Stimulated activated CD8-positive, alpha-beta memory T cell treated with anti-CD3 and anti-CD28 coated beads, Interleukin-15, amount 100 ng/mL, for 24 hours (primary cell): ENCODE measurements around the gene ANTXR1.

Experiments used
- DNase-seq: peaks from one replicate; pipeline ENCODE4 v3.0.0-alpha.2; 2020; ENCODE audit warnings: low read depth

ANTXR1 gene

DNA sequence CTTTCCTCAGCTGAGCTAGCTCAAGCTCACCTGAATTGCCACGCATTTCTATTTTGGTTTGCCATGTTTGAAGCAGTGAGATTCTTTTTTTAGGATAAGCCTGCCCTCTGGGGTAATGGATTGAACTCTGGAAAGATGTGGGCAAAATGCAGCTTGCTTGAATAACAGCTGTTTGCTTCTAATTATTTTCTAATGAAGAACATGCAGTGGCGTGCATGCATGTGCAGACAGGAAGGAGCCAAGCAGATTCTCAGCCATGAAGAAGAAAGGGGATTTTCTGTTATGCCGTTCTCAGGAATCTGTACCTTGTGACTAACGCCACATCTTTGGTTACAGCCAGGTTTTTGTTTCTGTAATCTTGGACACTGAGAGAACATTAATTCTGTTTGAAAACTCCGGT, 171.2 kb downstream of the ANTXR1 start:
- no peak for DNase-seq

DNA sequence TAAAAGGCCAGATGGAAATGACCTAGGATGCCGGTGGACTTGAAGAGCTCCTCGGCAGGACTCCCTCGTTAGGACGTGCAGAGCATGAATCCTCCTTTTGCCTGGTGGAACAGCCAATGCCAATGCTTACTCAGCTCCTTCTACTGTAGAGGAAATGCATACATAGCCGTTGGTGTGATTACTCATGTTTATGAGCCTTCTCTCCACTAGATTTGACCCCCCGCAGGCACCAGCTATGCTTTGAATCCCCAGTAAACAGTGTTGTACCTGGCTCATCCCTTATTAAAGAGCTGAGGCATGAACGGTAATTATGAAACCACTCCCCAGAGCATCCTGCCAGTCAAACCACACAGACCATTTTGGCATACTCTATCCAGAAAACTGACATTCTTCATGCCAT, 172.8 kb downstream of the ANTXR1 start:
- no peak for DNase-seq

DNA sequence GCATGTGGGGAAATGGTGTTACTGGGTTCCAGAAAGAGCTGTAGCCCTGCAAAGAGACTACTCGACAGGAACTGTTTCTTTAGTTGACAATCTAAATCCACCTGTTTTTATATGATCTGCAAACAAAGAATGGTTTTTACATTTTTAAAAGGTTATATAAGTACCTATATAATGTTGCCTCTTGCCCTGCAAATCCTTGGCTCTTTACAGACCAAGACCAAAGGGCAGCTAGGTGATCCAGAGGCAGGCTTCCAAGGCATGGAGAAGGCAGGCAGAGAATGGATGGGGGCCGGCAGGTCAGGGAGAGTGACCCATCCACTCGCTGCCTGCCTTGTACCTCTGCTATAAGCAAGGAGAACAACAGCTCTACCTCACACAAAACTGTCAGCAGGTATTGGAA, 173.6 kb downstream of the ANTXR1 start:
- DNase-seq: no peak

DNA sequence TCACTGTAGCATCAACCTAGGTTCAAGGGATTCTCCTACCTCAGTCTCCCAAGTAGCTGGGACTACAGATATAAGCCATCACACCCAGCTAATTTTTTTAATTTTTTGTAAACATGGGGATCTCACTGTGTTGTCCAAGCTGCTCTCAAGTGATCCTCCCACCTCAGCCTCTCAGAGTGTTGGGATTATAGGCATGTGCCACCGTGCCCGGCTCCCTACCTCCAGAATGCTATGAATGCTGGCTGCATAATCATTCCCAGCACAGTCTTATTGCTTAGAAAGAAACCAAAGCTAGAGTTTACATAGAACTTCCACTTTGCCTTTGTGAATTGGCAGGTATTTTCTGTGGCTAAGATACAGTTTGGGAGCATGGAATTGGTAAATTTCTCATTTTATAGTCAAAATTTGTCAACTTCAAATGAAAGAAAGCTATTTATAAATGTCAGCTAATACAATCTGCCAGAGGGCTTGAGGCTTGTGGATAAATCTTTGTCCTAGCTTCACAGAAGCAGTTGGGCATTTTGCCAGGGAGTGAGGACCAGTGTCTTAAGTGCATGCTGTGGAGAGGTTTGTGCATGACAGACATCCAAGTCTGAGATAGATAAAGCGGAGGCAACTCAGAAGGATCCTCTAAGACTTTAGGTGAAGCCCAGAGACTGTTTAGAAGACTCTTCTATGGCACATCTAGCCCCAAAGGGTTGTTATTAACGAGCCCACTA, 175.4 kb downstream of the ANTXR1 start:
- no peak for DNase-seq

DNA sequence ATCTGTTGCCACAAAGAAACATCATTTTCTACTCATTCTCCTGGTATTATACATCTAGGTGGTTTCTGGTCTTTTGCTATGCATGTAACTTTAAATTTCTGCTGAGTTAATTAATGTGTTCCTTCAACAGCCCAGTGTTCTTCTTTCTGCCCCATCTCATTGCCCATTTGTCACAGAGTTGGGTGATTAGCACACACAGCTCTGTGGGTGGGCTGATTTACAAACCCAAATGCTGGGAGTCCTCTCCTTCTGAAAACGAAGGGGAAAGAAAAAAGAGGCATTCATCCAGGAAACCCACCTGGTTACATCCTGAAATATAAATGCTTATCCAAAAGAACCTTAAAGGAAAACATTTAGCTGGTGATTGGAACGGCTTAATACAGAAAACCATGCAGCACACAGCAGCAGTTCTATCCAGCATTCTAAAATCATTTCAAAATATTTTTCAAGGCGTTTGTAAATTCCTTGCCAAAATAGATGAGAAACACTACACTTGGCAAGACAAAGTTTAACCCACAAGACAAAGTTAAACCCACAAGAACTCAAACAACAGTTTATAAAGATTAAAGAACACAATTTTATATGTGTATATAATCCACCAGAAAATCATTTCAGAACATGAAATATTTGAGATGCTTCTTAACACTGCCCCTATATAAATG, 177.9 kb downstream of the ANTXR1 start:
- DNase-seq: no peak

DNA sequence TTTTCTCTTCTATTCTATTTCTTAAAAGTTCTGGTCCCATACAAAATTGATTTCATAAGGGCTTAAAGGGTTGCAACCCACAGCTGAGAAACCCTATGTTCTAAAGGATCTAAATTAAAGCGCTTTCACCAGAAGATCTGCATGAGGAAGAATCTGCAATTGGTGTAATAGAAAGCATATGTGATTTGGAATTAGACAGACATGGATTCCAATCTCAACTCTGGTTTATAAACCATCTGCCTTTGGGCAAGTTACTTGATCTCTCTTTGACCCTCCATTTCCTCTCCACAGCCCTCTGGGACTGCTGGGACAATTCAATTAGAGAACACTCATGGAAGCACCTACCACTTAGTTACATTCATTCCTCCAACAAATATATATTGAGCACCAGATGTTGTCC, 178.7 kb downstream of the ANTXR1 start:
- DNase-seq: no peak

DNA sequence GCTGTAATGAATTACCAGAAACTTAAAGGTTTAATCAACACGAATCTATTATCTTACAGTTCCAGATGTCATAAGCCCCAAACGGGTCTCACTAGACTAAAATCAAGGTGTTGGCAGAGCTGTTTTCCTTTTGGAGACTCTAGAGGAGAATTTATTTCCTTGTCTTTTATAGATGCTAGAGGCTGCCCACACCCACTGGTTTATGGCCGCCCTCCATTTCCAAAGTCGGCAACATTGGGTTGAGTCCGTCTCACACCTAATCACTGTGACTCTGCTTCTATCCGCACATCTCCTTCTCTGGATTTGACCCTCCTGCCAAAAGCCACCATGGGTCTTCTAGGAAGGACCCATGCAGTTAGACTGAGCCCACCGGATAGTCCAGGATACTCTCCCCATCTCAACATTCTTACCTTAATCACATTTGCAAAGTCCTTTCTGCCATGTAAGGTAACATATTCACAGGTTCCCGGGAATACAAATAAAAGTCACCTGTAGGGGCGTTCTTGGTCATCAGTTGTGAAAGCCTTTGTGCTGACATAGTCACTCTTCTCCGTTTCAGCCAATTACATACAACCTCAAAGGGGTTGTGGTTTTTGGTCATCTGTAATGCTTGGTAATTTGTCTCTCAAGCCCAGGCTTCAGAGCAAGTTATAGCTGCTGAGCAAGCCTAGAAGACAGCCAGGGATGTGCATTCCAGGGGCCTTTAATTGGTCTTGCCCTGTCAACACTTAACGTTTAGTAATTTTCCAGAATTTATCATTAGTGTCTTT, 179.4 kb downstream of the ANTXR1 start:
- no peak for DNase-seq

DNA sequence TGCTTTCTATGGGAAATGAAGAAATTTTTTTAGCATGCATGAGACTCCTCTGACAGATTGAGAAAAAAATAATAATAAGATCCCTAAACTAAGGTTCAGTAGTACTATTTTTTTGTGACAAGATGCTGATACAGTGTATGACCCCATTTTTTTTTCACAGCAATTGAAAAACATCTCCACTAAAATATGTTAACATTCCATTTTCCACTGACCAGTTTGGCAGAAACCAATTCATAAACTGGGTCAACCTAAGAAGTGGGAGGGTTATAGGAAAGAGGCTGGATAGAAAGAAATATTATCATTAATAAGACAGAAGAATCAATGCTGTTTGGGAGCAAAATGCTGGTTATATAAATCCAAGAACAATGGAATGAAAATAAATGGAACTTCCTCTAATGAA, 182.7 kb downstream of the ANTXR1 start:
- no peak for DNase-seq

DNA sequence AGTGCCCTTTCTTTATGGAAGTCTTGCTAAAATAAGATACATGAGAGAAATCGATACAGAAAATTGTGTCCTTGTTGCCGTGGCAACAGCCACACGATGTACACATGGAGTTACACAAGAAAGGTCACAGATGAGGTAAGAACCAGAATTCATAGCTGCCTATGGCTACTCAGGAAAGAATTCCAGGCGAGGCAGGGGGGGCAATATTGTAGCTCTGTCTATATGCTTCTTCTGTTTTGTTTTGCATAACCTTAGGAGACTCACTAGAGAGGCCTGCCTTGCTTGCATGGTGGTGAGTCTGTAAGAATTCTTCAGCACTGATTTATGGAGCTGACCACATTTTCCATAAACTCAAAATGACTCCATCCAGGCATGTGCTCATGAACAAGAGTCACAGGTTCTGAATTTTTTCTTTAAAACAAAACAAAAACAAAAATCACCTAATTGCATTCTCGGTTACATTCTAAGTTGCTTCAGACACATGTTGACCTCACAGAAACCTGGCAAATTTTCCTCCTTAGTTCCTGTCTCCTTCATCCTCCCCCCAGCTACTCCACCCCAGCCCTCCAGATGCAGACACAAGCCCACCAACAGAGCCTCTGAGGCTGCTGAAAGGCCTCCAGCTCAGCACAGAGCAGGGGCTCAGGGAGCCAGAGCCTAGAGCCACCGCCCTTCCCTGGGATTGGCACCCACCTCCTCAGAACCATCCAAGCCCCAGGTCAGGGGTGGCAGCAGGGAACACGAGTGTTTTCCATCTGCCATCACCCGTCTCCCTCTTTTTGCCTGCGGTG, 183.5 kb downstream of the ANTXR1 start:
- no peak for DNase-seq

DNA sequence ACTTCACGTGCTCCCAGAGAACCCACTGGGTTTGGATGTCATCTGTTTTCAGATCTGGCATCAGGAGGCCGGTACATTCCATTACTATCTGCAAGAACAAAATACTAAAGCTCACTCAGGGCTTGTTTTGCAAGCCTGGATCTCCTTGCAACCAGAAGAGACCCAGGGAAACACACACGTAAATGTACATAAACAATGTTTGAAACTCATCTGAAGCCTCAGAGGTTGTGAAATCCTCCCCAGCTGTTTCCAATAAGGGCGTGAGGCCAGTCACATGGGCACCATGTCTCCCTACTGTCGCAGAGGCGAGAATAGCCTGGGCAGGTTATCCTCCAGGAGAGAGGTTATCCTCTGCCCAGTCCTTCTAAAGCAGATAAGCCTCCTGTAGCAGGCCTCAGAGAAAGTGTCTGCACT, 187.1 kb downstream of the ANTXR1 start:
- no peak for DNase-seq

DNA sequence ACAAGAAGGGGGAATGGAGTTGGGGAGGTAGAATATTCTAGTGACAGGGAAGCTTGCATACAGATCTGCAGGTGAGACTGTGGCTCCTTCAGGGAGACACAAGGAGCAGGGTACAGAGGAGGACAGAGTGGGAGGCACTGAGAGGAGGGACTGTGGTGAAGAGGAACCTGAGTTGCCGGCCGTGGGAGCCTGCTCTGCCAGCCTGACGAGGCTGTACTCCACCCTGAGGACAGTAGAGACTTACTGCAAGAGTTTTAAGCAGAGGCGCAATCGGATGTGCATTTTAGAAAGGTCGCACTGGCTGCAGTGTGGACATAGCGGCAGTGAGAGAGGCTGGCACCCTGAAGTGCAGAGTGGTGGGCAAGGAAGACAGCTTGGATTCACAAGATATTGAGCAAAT, 188.3 kb downstream of the ANTXR1 start:
- no peak for DNase-seq

DNA sequence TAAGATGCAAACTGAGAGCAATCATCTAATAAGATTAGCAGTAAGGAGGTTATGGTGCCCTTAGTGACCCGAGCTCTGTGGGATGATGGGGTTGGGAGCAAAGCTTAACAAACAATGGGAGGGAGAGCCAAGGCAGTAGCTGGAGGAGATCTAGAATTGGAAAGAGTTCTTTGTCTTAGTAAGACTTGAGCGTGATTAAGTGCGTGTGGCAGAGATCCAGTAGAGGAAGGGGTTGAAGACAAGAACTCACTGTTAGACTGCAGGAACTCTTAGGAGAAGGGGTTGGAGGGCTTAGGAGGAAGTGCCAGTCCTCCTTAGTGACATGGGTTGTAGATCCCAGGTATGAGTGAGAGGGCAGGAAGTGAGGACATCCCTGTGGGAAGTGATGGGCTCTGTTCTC, 189.3 kb downstream of the ANTXR1 start:
- no peak for DNase-seq

DNA sequence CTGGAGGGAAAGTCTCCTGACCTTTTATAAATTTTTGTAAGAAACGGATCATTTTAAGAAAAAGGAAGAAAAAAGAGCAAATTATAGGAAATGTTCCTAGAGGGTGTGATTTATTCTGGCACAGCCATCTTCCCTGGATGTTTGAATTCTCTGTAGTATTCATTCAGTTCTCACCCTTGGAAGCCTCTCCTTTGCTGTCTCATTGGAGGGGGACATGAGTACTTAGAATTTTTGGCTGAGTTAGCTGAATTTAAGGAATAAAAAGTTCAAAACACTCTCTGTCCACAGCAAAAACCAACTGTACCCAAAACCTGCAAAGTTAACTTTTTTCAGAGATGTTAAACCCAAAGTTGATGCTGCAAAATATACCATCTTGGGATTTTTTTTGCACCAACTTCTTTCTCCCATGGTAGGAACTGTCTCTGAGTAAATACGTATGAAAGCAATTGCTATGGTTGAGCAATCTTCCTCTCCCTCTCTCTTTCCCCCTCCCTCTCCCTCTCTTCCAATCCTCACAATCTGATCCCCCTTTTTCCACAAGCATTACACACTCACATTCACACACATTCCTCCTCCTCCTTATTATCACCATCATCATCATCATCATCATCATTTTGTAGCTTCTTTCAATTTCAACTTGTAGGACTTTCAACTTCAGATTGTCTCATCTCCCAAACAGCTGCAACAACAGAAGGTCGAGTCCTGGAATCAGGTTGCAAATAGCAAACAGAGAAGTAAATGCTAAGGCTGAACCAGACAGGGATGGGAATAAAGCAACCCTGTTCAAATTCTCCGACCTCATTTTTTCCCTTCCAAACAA, 190.4 kb downstream of the ANTXR1 start:
- no peak for DNase-seq

DNA sequence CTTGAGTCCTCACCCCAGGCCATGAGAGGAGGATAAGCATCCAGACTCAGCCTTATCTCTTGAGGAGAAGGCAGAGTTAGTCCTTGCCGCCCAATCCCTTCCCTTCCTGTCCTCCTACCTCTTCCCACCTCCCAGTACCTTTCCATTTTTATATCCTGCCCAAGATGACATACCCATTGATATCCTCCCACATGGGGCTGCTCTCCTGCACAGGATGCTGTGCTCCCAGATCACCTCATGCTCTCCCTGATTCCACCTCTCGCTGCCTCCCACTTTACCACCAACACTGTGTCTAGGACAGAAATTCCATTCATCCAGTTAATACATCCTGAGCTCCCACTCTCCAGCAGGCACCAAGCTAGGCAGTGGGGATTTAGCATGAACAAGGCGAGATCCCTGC, 191.7 kb downstream of the ANTXR1 start:
- DNase-seq: no peak

DNA sequence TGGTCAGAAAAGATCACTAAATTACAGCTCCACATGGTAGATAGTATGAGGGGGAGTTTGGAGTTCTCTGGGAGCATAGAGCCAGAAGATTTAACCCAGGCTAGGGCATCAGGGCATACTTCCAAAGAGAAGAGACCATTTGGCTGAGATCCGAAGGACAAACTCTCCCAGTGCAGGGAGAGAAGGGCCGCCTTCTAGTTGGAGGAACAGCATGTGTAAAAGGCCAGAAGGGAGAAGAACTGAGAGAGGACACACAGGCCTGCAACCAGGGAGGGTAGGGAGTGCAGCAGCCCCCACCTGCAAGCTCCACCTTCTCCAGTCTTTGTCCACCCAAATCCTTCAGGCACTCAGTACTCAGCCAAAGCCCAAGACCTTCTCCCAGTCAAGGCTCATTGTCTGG, 192.1 kb downstream of the ANTXR1 start:
- no peak for DNase-seq

DNA sequence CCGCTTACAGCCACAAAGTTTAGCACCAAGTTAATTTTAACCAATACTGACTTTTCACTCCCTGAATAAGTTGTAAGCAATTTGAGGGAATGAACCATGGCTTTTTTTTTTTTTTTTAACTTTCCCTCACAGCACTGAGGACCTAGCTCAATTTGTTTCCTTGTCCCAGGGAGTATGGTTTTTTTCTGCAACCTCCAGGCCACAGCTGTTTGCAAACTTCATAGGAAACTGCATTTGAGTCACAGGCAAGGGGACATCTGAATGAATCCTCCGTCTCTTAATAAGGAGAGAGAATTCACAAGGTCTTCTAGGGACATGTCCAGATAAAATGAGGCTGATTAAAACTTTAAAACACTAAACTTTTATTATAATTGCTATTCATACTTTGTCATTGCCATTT, 192.5 kb downstream of the ANTXR1 start:
- no peak for DNase-seq

DNA sequence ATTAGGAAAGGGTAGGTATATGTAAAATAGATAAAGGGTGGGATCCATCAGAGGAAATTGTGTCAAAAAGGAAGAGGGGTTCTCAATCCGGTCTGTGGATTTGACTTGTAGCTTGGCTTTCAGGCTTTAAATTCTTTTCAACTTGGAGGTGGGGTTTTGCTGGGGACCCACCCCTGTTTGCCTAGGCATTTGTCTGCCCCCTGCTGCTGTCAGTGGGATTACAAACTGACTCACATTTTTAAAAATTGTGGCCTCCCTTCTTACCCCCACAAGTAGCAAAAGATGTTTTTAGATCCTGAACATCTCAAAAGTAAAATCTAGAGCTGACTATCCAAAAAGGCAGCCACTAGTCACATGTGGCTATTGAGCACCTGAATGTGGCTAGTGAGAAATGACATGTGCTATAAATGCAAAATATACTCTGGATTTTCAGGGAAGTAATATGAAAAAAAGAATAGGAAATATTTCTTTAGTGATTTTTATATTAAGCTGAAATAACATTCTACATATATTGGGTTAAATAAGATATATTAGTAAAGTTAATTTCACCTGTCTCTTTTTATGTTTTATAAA, 195.1 kb downstream of the ANTXR1 start:
- DNase-seq: no peak

DNA sequence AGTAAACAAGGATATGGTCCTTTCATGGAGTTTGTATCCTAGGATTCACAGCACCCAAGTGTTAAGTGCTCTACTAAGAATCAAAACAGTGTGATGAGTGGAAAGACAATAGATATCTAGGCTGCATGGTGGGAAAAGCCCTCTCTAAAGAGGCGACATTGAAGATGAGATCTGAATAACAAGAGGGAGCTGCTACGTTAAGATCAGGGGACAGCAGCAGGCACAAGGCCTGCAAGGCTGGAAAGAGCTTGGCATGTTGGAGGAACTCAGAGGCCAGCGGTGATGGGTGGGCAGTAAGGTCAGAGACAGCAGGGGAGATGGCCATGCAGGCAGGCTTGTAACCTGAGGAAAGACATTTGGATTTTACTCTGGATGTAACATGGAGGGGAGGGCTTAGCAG, 196.5 kb downstream of the ANTXR1 start:
- DNase-seq: no peak

DNA sequence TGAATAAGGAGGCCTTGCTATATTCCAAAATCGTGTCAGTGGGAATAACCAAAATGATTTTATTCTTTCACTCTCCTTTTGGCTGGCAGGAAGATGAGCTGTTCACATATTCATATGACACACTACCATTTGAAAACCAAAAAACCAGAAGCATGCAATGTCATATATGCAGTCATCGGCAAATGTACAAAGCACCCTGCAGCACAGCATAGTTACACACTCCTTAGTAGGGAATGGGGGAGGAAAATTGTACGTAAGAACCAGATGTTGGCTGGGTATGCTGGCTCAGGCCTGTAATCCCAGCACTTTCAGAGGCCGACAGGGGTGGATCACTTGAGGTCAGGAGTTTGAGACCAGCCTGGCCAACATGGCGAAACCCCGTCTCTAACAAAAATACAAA, 197.4 kb downstream of the ANTXR1 start:
- DNase-seq: no peak

DNA sequence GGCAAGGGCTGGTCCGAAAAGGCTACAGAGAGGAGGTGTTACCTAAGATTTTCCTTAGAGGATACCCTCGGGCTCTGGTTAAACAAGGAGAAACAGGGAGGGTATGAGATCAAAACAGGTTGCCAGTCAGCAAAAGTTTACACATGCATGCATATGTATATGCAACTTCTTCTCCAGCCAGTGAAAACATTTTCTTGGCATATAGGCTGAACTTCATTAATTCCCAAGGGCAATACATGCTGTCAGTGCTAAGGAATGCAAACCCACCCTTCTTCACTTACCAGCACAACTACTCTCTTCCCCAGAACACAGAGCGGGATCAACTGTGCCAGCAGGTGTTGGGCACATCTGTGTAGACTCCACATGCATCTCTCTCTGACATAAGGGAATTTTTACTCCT, 198.1 kb downstream of the ANTXR1 start:
- DNase-seq: no peak

DNA sequence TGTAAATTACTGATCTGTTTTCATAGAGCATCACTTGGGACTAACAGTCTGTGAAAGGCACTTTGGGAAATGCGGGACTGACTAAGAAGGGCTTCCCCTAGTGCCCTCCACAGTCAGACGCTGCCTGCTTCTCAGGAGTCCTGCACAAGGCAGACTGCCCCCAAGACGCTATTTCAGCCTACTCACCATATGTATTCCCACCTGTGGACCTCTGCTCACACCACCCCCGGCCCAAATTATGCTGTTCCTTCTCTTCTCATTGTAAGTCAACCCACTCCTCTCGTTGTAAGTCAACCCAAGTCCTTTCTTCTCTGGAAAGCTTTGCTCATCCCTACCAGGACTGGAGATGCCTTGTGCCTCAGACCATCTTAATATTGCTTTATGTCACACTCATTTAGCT, 198.7 kb downstream of the ANTXR1 start:
- DNase-seq: no peak
